Right lobe of liver (tissue), 4 donors: ENCODE data around the gene LRRC1.

Experiments used
- POLR2A ChIP-seq: fragments of 450-650 bp; IDR thresholded peaks from one replicate; pipeline ENCODE4 v1.6.1; 2017; ENCODE audit warnings: antibody characterized with exemption, mild to moderate bottlenecking
- TF ChIP-seq, protein P1 (sequence below), 4 donors: fragments of 200-600 bp in 3 of 4; fragments of 450-650 bp in 1 of 4; IDR thresholded peaks; one replicate each; pipeline versions ENCODE4 v1.5.1 to v1.8.0; 2016 to 2022; ENCODE audit warnings: antibody characterized with exemption in 4 of 4, mild to moderate bottlenecking in 2 of 4
- donor health status: DM: no; HTN: no; CAD: no.
- donor health status: DM: no; HTN: no; CAD: no.
- donor health status: DM: no; HTN: yes; CAD: no.

DNA sequence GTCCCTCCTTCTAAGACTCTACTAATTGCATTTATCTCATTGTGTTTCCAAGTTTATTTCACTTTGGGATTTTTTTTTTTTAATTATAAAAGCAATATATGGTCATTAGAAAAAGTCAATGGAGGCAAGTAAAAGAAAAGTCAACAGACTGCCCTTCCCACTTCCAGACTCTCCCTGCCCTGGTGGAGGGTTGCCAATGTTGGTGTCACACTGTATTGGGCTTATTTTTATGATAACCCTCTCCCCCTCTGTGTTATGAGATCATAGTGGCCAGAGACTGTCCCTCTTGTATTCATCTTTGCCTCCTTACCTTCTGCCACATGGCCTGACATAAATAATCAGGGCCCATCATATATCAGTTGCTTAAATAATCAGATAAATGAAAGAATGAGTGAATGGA, 63.4 kb downstream of the LRRC1 start:
- TF ChIP-seq, protein P1, sequence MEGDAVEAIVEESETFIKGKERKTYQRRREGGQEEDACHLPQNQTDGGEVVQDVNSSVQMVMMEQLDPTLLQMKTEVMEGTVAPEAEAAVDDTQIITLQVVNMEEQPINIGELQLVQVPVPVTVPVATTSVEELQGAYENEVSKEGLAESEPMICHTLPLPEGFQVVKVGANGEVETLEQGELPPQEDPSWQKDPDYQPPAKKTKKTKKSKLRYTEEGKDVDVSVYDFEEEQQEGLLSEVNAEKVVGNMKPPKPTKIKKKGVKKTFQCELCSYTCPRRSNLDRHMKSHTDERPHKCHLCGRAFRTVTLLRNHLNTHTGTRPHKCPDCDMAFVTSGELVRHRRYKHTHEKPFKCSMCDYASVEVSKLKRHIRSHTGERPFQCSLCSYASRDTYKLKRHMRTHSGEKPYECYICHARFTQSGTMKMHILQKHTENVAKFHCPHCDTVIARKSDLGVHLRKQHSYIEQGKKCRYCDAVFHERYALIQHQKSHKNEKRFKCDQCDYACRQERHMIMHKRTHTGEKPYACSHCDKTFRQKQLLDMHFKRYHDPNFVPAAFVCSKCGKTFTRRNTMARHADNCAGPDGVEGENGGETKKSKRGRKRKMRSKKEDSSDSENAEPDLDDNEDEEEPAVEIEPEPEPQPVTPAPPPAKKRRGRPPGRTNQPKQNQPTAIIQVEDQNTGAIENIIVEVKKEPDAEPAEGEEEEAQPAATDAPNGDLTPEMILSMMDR (IDR thresholded peaks at IDR 0.05), result no peak
- TF ChIP-seq POLR2A, result no peak
